ENCODE data around the gene DNAJB6.

DNAJB6 gene

DNA sequence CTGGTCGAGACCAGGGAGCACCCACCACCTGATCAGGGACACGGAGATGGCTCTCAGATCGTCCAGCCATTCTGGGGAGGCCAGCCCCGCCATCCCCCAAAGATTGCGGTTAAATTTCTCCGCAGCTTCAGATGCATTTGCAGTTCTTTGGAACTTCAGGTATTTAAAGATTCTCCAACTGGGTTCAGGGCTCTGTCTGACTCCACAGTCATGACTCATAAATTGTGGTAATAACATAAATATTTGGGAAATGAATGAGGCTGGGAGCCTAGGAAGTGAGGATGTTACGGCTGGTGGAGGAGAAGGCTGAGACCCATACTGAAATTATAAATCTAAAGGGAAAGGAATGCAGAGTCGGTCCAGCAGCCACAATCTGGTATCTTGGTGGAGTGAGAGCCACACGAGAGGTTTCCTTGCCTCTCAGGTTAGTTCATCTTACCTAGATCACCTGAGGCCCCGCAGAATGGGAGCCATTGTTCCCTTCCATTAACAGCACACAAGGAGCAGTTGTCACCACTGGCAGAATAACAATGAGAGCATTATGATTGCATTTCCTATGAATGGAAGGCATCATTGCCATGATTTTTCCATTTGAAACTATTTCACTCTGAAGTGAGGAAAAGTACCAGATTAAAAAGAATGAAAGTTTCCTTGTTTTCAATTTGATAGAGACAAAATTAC is 26.7 kb upstream of the DNAJB6 start:
- TF ChIP-seq, protein P1, sequence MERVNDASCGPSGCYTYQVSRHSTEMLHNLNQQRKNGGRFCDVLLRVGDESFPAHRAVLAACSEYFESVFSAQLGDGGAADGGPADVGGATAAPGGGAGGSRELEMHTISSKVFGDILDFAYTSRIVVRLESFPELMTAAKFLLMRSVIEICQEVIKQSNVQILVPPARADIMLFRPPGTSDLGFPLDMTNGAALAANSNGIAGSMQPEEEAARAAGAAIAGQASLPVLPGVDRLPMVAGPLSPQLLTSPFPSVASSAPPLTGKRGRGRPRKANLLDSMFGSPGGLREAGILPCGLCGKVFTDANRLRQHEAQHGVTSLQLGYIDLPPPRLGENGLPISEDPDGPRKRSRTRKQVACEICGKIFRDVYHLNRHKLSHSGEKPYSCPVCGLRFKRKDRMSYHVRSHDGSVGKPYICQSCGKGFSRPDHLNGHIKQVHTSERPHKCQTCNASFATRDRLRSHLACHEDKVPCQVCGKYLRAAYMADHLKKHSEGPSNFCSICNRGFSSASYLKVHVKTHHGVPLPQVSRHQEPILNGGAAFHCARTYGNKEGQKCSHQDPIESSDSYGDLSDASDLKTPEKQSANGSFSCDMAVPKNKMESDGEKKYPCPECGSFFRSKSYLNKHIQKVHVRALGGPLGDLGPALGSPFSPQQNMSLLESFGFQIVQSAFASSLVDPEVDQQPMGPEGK (CRISPR knock-in tag; IDR thresholded peaks at IDR 0.05; ENCODE audit: borderline replicate concordance), result peak; percentile 97; the same call in 1 of the 2 replicates
- TF ChIP-seq GLIS3 (CRISPR knock-in tag; IDR thresholded peaks at IDR 0.05), result no peak
- peak; percentile 51 for TF ChIP-seq ISL1 (CRISPR knock-in tag; IDR thresholded peaks at IDR 0.05)
- no peak for TF ChIP-seq ARNTL (CRISPR knock-in tag; IDR thresholded peaks at IDR 0.05; ENCODE audit: borderline replicate concordance, low read depth)
- peak; percentile 94 for ATAC-seq

- ATAC-seq, result 0 out of 3 replicates have a peak, but pooled peaks have one; percentile 0
- TF ChIP-seq PPARA (CRISPR knock-in tag; IDR thresholded peaks at IDR 0.05; ENCODE audit: borderline replicate concordance) (no peak), OSR1 (CRISPR knock-in tag; IDR thresholded peaks at IDR 0.05) (peak; percentile 98), ZC3H10 (CRISPR knock-in tag; IDR thresholded peaks at IDR 0.05) (no peak; the same call in 1 of the 2 replicates), ISL1 (CRISPR knock-in tag; IDR thresholded peaks at IDR 0.05) (peak; percentile 72), ESRRG (CRISPR knock-in tag; IDR thresholded peaks at IDR 0.05) (no peak), RARB (CRISPR knock-in tag; IDR thresholded peaks at IDR 0.05) (0 out of 2 replicates have a peak, but pooled peaks have one; percentile 22), ZFP3 (CRISPR knock-in tag; IDR thresholded peaks at IDR 0.05) (peak; percentile 83), TOX (CRISPR knock-in tag; IDR thresholded peaks at IDR 0.05; ENCODE audit: borderline replicate concordance) (no peak), TSHZ2 (CRISPR knock-in tag; IDR thresholded peaks at IDR 0.05) (no peak), BACH2 (CRISPR knock-in tag; IDR thresholded peaks at IDR 0.05; ENCODE audit: borderline replicate concordance) (no peak), ZNF70 (CRISPR knock-in tag; IDR thresholded peaks at IDR 0.05) (no peak), GLIS3 (CRISPR knock-in tag; IDR thresholded peaks at IDR 0.05) (no peak), CSDC2 (CRISPR knock-in tag; IDR thresholded peaks at IDR 0.05) (peak; percentile 99), CREB5 (CRISPR knock-in tag; IDR thresholded peaks at IDR 0.05; ENCODE audit: low read depth) (no peak), ZFP30 (CRISPR knock-in tag; IDR thresholded peaks at IDR 0.05) (no peak), ARNTL (CRISPR knock-in tag; IDR thresholded peaks at IDR 0.05; ENCODE audit: borderline replicate concordance, low read depth) (no peak), TCF4 (CRISPR knock-in tag; IDR thresholded peaks at IDR 0.05; ENCODE audit: borderline replicate concordance) (no peak), ZNF8 (CRISPR knock-in tag; IDR thresholded peaks at IDR 0.05) (no peak), ZNF565 (CRISPR knock-in tag; conservative IDR thresholded peaks at IDR 0.05; ENCODE audit: low read depth) (no peak), SNAI2 (CRISPR knock-in tag; IDR thresholded peaks at IDR 0.05) (peak; percentile 79; the same call in 1 of the 2 replicates)
- TF ChIP-seq, protein P2, sequence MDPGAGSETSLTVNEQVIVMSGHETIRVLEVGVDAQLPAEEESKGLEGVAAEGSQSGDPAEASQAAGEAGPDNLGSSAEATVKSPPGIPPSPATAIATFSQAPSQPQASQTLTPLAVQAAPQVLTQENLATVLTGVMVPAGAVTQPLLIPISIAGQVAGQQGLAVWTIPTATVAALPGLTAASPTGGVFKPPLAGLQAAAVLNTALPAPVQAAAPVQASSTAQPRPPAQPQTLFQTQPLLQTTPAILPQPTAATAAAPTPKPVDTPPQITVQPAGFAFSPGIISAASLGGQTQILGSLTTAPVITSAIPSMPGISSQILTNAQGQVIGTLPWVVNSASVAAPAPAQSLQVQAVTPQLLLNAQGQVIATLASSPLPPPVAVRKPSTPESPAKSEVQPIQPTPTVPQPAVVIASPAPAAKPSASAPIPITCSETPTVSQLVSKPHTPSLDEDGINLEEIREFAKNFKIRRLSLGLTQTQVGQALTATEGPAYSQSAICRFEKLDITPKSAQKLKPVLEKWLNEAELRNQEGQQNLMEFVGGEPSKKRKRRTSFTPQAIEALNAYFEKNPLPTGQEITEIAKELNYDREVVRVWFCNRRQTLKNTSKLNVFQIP (CRISPR knock-in tag; IDR thresholded peaks at IDR 0.05; ENCODE audit: borderline replicate concordance, low read depth), result peak; percentile 87; the same call in 1 of the 2 replicates
- TF ChIP-seq, protein P1 (CRISPR knock-in tag; IDR thresholded peaks at IDR 0.05; ENCODE audit: borderline replicate concordance), result peak; percentile 35; the same call in 1 of the 2 replicates
- TF ChIP-seq, protein P3, sequence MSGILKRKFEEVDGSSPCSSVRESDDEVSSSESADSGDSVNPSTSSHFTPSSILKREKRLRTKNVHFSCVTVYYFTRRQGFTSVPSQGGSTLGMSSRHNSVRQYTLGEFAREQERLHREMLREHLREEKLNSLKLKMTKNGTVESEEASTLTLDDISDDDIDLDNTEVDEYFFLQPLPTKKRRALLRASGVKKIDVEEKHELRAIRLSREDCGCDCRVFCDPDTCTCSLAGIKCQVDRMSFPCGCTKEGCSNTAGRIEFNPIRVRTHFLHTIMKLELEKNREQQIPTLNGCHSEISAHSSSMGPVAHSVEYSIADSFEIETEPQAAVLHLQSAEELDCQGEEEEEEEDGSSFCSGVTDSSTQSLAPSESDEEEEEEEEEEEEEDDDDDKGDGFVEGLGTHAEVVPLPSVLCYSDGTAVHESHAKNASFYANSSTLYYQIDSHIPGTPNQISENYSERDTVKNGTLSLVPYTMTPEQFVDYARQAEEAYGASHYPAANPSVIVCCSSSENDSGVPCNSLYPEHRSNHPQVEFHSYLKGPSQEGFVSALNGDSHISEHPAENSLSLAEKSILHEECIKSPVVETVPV (CRISPR knock-in tag; IDR thresholded peaks at IDR 0.05), result no peak
Observed at GRCh38 chr7:157310676-157311185, 26.1 kb upstream of the DNAJB6 start.

Data from SK-N-SH treated with all-trans-retinoic acid at 6 μM for 48 hours (cell line).